Cardiac septum (tissue), 1 donor: Measurements from ENCODE around the gene PDGFD. TPM values are rescaled to one million over a fixed set of nuclear protein-coding genes. Genes with fewer than 3 reads are reported as not detected.
A peak's percentile ranks its signal among the peaks of the same experiment; 100 is the strongest.

Experiments
- DNase-seq: peaks from one replicate; pipeline ENCODE4 v3.0.0-alpha.2; 2020; ENCODE audit warnings: low spot score
- intact Hi-C: fragments of 100-400 bp; cut with DNase I; formaldehyde crosslinking; loops from one replicate; pipeline ENCODE4 v1.14.0; 2022
- long read RNA-seq: library from polyadenylated mRNA; unstranded; transcript quantifications from one replicate; pipeline ENCODE4 v2.0.0, GENCODE V29; 2021
- total RNA-seq: library from RNA; stranded (reverse); fragmentation: NEBNext Ultra II Directional; extraction: Animal tissue kit (Norgen Biotek cat#: 25700); gene quantifications from one replicate; pipeline ENCODE4 v1.2.1, GENCODE V29; 2021
- donor health status: DM: no; HTN: no; CAD: no.

PDGFD gene
- 19.6 TPM for total RNA-seq
- long read RNA-seq, full-length matches to known transcripts: 17 of 24 reads
- long read RNA-seq, partial matches to known transcripts: 1 of 24 reads
- long read RNA-seq, other reads (novel, unspliced or antisense): 6 of 24 reads

DNA sequence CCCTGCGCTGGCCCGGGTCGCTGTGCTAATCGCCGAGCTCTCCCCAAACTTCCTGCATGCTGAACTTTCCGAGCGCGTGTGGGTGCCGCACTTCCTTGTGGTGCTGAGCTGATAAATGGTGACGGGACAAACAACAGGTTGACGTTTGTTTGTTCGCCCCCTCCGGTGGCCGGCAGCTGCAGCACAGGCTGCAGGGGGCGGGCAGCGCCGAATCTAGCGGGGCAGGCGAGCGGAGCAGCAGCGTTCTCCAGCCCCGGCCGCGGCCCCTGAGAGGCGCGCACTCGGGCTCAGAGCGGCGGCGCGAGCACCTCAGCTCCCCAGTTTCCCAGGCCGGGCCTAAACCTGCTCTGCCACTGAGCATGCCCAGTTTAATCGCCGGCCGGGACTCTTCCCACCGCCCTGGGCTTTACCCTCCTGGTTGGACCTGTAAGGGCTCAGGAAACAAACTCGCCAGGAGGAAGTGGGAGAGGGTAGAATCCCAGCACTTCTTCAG lies at the start of gene PDGFD:
TSS of gene PDGFD (minus strand) at position 120 of the 493 bp plus-strand sequence.
- intact Hi-C loops: loop anchor here (5.0 kb wide), 1 partner anchor 357 kb away; no protein-coding TSS in a partner anchor
- peak; percentile 81 for DNase-seq

DNA sequence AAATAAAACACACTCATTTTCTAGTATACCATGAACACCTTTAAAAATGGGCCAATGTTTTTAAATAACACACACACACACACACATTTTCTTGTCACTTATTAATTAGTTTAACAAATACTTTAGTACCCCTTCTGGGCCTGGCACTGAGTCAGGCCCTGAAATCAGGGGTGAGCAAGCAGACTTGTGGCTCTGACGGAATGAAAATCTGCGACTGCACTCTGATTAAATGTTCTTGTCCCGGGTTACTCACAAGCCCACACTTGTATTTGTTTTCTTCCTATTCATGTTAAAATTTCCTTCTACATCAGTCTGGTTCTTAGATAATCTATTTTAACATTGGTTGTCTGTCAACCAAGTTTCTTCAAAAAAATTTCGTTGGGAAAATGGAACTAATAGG lies 43.0 kb upstream of the PDGFD start:
- intact Hi-C loops: no loop called here
- no peak for DNase-seq

DNA sequence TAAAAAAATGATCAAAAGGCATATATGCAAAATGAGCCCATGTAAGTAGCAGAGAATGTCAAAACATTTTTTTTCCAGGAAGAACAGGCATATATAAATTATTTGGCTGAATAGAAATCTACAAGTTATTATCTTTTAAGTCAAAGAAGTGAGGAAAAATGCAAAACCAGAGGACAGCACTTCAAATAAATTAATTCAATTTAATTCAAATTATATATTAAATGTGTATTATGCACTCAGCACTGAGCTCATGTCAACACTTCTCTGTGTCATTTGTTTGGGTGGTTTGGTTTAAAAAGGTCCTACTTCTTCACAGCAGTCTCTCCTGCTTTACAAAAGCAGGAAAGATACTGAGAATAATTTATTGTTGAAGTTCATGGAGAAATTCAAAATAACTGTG lies 41.9 kb upstream of the PDGFD start:
- intact Hi-C loops: no loop called here
- DNase-seq: no peak

DNA sequence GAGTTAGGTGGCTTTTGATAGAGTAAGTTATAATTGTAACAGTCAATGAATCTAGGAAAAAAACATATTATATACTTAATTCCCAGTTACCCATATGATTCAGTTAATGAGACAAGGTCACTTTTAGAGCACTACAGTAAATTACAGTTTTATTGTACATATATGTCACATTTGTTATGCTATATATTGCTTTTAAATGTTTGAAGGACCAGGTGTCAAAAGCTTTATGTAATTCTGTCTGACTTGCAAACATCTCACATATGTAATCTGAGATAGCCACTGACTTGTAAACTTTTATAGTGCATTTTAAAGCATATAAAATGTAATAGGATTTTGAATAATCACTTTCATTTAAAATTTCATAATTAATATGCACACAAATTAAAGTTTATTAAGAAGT lies 36.7 kb upstream of the PDGFD start:
- intact Hi-C loops: no loop called here
- DNase-seq: no peak

DNA sequence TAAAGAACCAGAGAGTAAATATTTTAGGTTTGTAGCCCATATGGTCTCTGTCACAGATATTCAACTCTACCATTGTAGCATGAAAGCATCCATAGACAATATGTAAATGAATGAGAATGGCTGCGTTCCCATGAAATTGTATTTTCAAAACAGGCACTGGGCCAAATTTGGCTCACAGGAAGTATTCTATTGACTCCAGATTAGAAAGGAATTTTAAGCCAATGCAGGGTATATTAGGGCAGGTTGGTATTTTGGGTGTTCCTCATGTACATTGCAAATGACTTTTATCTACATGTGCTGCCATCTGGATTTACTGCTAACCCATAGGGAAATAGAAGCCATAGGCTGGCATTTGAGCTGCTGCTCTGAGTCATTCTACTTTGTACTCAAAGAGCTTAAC lies 35.1 kb upstream of the PDGFD start:
- intact Hi-C loops: no loop called here
- no peak for DNase-seq

DNA sequence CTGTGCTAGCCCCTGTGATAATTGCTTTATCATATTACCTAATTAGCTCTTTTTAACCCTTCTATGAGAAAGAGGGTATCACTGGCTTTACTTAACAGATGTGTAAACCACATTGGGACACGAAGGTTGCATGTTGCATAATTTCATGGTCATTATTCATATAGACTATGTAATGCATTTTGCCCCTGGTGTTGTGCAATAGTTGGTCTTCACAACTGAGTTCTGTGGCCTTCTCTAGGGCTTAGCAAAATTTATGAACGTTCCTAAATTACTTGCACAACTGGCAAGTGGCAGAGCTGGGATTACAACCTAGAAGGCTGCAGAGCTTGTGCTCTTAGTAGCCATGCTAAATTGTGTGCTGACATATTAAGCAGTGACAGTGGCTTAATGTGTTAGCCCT lies 34.6 kb upstream of the PDGFD start:
- intact Hi-C loops: no loop called here

DNA sequence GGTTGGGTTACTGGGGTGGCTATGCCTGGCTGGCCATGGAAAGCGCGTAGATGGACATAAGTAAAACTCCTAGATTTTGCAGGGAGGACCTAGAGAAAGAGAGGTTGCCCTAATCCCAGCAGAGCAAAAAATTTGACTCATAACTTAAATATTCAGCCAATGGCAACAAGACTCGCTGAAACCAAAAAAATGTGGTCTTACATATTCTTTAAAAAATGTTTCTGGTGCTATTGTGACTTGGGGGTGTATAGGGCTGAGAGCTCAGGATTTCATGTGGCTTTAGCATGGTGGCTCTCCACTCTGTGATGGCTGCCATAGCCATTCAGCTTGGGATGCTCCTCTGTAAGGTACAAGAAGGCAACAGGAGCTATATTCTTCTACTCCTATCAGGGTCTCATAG lies 27.2 kb upstream of the PDGFD start:
- no peak for DNase-seq
- intact Hi-C loops: no loop called here

More for the DNA sequence above, 34.6 kb upstream of the PDGFD start:
- no peak for DNase-seq

DNA sequence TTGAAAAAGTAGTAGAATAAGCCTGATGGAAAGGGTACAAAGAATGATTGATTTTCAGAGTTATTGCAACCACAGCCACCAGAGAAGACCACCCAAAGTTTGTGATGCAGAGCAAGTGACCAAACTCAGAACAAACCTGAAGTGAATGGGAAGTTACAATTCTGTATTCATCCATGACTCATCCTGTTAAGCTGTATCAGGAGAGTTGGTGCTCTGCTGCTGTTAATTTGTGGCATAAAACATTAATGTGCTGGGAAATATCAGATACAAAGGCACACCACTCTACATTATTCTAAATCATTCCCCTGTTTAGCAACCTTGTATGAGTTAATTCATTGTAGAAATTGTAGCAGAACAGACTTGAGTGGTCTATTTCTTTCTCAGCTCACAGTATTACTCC lies 19.6 kb upstream of the PDGFD start:
- intact Hi-C loops: no loop called here
- no peak for DNase-seq

DNA sequence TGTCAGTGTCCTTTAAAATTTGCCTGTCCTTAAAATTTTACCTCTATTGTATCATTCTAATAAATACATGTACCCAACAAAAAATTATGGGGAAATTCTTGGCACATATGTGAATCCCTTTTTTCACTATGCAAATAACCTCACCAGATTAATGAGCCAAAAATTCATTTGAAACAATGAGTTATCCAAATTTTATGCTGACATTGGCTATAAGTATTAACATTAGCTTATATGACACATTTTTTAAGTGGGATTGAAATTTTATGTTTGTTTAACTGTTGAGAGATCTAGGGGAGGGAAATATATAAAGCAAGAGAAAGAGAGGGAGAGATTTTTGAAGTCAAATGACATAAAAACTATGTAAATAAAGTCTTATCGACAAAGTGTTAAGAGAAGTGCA lies 11.8 kb upstream of the PDGFD start:
- intact Hi-C loops: no loop called here
- DNase-seq: no peak

DNA sequence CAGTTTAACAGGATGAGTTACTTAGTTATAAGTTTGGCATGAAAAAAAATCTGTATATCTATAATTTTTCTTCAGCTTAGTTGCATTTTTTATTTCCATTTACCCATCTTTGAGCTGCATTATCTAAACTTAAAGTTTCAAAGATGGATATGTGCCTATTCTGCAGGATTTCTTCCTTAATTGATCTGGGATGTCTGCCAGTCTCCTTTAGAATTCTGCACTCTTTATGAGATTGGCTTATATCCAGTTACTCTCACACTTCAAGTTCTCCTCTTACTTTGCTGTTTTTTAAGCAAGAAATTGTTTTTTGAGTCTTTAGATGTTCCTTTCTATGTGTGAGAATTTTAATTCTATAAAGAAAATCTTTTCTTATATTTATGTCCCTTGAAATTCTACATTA lies 5.1 kb upstream of the PDGFD start:
- no peak for DNase-seq
- intact Hi-C loops: no loop called here

DNA sequence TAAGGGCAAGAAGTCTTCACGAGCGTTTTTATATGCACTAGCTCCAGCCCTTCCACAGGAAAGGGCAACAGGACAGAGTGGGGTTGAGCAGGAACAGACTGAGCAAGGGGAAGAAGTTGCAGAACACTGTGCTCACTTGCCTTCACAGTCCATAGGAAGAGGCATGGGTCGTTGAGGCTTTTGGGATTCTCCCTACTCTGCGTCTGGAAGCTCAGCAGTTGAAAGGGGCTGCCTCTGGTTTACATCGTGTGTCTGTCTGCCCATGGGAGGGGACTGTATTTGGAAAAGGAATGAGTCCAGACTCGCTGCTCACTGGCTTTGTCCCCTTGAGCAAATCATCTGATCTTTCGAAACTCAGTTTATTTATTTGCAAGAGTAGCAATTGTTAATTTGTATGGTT lies 1.1 kb upstream of the PDGFD start:
- intact Hi-C loops: no loop called here
- DNase-seq: no peak

DNA sequence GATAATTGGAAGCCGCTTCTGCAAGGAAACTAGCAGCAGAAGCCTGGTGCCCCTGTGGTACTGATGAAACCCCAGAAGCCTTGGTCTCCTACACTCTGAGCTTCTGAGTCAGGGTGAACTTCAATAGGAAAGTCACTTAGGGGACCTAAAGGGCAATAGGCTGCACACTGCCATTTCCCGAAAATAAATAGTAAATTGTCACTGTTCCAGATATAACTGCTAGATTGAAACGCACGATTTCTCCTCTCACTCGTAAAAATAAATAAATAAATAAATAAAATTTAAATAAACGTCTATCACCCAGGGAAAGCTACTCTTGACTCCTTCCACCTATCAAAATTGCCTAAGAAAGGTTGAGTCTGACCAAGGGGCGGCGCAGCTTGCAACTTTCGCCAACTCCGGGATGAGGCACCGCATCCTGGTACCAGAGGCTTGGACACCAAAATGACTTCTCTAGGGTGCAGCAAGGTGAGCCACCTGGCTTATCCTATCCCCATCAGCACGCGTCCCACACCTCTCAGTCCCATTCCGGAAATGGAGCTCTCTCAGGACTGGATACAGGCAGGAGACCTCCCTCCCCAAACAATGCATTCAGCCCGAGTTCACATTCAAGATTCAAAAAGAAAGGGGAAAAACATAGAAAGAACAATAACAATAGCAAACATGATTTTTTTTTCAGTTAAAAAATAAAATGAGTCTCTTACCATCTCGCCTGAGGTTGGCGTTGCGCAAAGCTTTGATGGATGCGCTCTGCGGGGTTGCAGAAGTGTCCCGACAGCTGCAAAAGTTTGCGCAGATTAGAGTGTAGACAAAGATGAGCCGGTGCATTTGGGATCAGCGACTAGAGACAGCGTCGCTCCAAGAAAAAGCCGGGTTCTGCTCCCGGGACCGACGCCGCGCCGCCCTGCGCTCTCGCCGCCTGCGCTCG lies 583 bp downstream of the PDGFD start:
- peak; percentile 72 for DNase-seq
- intact Hi-C loops: loop anchor here (5.0 kb wide), 1 partner anchor 356 kb away; no protein-coding TSS in a partner anchor

DNA sequence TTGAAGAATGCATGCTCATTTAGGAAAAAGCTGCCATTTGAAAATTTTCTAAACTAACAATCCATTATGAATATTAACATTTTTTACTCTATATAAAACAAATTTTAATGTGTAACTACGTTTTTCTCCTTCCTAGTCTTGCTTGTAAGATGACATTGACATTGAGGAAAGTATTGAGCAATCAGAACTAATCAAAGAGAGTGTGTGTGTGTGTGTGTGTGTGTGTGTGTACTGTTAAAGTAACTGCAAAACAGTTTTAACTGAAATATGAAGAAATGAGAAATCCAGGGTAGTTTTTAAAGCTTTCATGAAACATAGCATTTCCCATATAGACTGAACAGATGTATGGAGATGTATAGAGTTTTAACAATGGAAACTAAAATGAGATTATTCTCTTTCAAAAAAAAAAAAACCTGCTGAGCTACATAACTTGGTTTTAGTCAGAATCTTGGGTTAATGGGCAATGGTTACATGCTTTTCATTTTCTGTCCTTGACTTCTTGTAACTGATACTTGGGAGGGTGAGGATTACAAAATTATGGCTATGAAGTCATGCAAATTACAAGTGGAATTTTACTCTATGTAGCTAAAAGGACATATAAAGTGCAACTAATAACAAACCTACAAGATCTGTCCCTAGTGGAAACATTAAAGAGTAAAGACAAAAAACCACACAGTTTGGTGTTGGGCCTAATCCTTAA lies 2.0 kb downstream of the PDGFD start:
- no peak for DNase-seq
- intact Hi-C loops: loop anchor here (5.0 kb wide), 1 partner anchor 355 kb away; no protein-coding TSS in a partner anchor

DNA sequence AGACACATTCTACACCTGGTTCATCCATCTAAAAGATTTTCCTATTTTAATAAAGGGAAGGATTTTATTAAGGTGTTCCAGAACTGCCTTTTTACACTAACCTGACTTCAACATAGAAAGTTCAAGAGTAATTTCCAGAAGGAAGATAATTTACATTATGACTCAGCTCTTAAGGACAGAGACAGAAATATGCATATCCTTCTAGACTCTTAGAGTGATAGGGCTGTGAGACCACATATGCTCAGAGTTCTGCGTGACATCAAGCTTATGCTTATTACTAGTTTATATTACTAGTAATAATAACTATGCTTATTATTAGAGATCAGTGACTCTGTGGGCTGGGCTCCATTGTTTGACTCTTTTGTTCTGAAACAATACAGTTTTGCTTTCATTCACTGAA lies 4.6 kb downstream of the PDGFD start:
- intact Hi-C loops: no loop called here
- DNase-seq: no peak

DNA sequence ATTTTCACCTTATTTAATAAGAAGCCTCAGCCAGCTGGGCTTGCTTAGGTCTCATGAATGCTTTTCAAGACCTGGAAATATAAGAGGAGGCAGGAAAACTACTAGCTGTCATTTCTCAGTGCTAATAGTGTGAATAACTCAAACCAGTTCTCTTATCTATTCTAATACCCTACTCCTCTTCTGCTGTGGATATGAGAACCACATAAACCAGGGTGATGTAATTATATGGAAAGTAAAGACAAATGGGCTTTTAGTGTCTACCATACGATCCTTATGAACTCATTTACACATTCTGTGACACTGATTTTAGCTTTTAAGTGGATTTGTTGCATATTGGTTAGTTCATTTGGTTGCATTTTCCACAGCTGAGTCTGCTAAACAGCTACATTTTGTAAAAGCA lies 8.6 kb downstream of the PDGFD start:
- DNase-seq: no peak
- intact Hi-C loops: no loop called here

DNA sequence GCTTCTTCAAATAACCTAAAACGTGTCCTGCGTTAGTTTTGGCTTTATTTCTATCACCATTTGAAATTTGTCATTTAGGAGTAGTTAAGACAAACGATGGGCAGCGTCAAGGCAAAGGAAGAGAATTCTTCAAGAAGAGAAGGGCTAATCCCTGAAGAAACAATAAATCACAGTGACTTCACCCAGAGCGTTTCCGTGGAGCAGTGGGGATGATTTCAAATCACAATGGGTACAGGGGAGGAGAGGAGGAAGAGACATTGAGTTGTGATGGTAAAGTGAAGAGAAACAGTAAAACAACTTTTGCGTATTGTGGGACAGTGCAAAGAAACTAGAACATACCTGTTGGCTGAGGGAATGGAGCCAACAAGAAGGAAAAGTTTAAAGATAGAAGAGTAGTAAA lies 9.7 kb downstream of the PDGFD start:
- intact Hi-C loops: no loop called here

DNA sequence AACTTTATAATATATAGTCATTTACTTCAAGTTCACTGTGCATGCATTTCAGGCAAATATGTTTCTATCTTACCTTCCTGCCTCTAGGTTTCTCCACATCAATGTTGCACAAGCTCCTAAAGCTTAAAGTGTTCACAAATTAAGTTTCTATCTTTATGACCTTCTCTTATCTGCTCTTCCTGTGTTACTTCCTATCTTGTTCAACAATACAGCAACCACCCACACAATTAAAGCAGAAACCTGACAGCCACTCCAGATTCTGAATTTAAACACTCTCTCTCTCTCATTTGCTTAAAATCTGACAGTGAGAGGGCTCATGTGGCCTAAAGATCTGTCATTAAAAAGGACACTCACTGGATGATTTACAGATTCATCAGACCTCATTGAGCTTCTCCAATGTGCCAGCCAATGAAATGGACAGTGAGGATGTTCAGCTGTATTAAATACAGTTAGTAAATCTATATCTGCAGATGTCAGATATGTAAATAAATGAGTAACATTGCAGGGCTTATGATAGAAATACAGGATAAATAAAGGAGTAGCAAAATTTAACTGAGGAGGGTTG lies 10.9 kb downstream of the PDGFD start:
- no peak for DNase-seq
- intact Hi-C loops: no loop called here

More for the DNA sequence above, 9.7 kb downstream of the PDGFD start:
- no peak for DNase-seq

DNA sequence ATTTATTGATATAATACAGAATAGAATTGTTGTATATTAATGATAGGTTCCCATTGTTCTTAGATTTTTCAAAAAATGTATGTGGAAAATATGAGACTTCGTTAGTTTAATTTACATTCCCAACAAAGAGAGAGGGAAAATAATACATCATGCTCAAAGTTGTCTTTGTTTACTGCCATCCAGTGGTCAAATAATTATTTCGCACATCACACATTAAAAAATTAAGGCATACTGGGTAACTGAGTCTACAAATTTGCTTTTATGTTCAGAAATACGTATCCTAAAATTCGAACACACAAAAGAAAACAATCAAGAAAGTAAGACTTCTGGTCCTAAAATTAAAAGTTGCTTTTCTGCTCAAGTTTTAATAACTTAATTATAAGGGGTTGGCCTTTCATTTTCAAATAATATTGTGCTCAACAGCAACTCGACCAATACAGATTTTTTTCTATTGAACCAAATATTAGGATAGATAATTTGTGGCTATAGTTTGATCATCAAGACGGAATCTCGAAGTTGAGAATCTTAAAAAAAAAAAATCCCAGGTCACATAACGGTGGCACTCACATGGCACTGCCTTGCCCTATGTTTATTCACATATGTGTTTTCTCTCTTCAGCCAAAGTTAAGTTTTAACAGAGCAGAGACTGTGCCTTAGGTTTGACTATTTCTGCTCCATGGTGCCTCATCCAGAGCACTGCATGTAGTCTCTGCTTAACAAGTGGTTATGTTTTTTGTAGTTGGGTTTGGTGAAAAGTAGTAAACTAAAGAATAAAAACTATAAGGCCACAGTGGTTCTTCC lies 12.3 kb downstream of the PDGFD start:
- no peak for DNase-seq
- intact Hi-C loops: loop anchor here (2.0 kb wide), 1 partner anchor 469 kb away; no protein-coding TSS in a partner anchor

DNA sequence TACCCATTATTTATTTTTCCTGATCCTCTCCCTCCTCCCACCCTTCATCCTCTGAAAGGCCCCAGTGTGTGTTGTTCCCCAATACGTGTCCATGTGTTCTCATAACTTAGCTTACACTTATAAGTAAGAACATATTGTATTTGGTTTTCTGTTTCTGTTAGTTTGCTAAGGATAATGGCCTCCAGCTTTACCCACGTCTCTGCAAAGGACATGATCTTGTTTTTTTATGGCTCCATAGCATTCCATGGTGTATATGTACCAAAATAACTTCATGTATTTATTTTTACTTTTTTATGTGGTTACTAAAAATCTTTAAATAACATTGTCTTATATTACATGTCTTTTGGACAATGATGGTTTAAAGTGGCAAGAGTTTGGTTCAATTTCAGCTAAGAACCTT lies 15.2 kb downstream of the PDGFD start:
- intact Hi-C loops: no loop called here
- no peak for DNase-seq
